NCI-H2227 (cell line): ENCODE data around the gene NLRC4.
"Not testable (repeated sequence)": the region's sequence is repeated elsewhere in the genome, so short reads cannot be mapped to it uniquely, and the experiment has no call there.

ENCODE experiments used
- DNase-seq: peaks from one replicate; lab custom pipeline; 2025; ENCODE audit not compliant: unreplicated experiment; lab: John Stamatoyannopoulos, UW

The NLRC4 gene

GRCh38 chr2:32246911-32247310 lies 17.8 kb downstream of the NLRC4 start:
- DNase-seq = no peak

- no peak for DNase-seq
These were observed 22.4 kb downstream of the NLRC4 start for GRCh38 chr2:32242331-32242730.

DNA sequence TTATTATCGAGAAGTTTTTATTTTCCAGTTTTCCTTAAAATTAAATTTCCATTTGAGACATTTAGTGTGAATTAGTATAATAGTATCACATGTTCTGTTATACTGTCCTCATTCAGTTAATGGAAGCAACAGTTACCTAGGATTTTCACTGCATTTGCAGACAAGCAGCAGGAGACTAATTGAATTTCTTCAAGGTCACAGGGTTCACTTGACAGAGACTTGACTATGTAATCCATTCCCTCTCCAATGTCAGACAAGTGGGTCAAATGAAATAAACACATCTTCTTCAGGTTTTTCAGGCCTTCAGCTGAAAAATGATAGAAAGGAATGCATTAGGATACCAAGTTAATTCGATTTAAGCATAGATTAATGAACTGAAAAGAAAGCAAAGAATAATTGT lies 26.7 kb downstream of the NLRC4 start:
- peak; percentile 81 for DNase-seq

DNA sequence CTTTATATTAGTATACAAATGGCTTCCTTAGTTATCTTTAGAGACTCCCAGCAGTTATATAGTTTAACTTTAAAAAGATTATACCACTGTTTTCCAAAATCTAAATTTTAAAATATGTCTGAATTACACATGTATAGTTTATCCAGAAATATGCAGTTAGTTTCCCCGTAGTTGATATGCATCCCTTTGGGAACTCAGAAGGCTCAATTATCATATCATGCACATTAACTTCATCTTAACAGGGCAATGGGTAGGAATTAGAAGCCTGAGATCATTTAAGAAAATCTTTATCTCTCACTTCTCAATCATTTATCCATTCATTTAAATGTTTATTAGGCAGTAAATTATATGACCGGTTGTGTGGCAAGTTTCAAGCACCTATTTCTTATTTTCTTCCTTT lies 27.2 kb downstream of the NLRC4 start:
- DNase-seq = no peak

DNA sequence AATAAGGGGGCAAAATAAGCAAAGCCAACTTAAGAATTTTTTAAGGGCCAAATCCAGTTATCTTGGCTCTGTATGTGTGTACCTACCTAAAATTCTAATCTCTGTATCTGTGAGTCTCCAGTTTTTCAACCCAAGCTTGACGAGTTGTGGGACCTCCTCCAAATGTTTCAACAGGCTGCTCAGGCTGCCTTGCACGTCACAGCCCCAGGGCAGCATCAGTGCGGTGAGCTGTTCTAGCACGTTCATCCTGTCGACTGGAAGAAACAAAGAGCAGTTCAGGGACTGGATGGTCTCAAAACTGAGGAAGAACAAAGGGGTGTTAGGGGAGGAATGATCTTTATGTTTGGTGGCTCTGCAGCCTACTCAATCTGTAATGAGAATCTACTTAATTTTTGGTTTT lies 29.4 kb downstream of the NLRC4 start:
- DNase-seq = no peak

DNA sequence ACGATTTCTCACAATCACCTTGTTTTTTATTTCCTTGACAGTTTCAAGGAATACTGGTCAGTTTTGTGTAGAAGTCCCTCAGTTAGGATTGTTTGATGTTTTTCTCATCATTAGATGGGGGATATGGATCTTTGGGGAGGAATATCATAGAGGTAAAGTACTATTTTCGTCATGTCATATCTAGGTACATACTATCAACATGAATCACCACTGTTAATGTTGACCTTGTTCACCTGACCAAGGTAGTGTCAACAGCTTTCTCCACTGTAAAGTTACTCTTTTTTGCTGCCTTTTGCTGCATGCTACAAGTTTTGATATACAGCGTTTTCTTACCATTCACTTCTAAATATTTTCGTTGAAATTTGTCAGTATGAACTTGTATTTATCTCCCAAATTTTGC lies 32.7 kb downstream of the NLRC4 start:
- no peak for DNase-seq

GRCh38 chr2:32229635-32230034 lies 35.1 kb downstream of the NLRC4 start:
- DNase-seq = peak; percentile 32

GRCh38 chr2:32228181-32228580 lies 36.5 kb downstream of the NLRC4 start:
- DNase-seq = no peak

DNA sequence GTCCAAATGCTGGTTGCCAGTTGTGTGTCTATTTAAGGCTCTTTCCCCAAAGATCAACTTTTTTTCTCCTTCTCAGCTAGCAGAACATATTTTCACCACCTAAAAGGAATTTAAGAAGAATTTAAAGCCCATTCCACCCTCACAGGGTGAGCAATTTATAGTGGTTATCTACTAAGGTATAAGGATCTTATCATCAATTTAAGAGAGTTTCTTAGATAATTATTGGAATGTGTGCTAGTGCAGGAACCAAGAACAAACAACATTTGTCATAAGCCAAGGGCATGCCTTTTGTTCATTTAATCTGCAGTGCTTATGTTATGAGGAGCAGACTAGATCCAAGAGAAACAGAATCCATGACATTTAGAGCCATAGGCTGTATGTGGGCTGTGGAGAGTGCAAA lies 37.2 kb downstream of the NLRC4 start:
- no peak for DNase-seq

DNA sequence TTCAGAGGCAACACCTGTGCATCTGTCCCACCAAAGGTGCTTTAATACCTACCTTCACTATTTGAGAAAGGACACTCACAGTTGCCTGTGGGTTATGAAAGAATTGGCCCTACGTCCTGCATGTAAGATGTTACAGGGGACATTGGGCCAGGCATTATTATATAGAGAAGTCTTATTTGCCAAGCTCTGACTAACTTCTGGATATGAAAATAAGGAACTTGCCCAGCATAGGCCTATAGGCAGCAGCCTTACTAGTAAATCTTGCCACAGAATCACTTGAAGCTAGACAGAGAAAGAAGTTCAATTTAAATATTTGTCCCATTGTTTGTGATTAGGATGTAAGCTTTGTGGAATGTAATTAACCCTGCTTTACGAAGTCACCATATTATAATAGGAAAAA lies 41.7 kb downstream of the NLRC4 start:
- DNase-seq = no peak

DNA sequence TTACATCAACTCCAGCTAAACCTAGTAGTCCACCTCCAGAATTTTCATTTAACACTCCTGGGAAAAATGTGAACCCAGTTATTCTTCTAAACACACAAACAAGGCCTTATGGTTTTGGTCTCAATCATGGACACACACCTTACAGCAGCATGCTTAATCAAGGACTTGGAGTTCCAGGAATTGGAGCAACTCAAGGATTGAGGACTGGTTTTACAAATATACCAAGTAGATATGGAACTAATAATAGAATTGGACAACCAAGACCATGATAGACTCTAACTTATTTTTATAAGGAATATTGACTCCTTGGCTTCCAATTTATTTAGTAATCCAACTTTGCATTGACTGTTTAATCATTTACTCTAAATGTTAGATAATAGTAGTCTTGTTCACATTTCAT lies 44.2 kb downstream of the NLRC4 start:
- DNase-seq = no peak

GRCh38 chr2:32212295-32212694 lies 52.4 kb downstream of the NLRC4 start:
- no peak for DNase-seq

GRCh38 chr2:32210767-32211408 lies 53.8 kb downstream of the NLRC4 start:
- no peak for DNase-seq

DNA sequence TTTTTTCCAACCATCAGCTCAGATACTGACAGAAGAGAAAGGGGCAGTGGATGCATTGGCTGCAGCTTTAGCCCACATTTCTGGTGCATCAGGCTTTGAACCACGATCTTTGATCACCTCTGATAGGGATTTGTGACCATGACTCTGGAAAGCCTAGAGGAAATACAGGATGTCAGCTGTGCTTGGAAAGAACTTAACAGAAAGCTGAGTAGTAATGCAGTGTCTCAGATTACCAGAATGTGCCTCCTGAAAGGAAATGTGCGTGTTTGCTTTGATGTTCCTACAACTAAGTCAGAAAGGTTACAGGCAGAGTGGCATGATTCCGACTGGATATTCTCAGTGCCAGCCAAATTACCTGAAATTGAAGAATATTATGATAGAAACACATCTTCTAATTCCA lies 61.3 kb downstream of the NLRC4 start:
- not testable (repeated sequence) for DNase-seq

DNA sequence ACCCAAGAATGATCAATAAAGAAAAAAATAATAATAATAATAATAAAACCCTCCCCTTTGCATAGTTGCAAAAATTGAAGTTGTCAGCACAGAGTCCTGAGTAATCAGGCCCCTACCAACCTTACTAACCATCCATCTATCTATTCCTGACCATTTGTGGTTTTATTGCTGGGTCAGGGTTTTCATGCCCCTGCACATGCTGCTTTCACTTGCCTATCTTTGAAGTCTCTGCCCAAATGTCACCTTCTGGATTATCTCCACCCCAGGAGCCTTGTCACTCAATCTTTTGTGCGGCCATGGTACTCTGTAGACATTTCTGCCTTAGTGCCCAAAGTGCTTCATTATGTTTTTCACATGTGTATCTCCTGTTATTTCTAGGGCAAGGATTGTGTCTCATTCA lies 63.9 kb downstream of the NLRC4 start:
- no peak for DNase-seq

DNA sequence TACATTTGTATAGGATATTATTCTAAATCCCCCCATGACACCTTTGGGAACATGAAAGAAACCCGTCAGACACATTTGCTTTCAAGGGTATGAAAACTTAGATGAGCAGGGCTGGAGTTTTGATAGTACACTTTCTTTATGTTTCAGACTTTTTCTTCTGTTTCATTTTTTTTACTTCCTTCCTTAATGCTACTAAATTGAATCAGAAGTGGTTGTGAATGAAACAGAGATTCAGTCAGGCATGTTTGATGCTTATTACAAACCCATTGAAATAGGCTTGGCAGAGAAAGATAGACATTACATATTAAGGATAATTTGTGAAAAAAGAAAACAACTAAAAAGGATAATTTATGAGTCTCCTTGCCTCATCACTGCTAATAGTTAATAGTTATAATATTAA lies 72.3 kb downstream of the NLRC4 start:
- no peak for DNase-seq

GRCh38 chr2:32189011-32189410 lies 75.7 kb downstream of the NLRC4 start:
- no peak for DNase-seq

GRCh38 chr2:32182667-32183066 lies 82.0 kb downstream of the NLRC4 start:
- no peak for DNase-seq
